ENCODE data around the gene CAMTA1.

The CAMTA1 gene

GRCh38 chr1:7579831-7580804, 794.9 kb downstream of the CAMTA1 start:
- DNase-seq (ENCODE audit: insufficient read length, low spot score): no peak
- no peak for FAIRE-seq
- TF ChIP-seq, protein P1, sequence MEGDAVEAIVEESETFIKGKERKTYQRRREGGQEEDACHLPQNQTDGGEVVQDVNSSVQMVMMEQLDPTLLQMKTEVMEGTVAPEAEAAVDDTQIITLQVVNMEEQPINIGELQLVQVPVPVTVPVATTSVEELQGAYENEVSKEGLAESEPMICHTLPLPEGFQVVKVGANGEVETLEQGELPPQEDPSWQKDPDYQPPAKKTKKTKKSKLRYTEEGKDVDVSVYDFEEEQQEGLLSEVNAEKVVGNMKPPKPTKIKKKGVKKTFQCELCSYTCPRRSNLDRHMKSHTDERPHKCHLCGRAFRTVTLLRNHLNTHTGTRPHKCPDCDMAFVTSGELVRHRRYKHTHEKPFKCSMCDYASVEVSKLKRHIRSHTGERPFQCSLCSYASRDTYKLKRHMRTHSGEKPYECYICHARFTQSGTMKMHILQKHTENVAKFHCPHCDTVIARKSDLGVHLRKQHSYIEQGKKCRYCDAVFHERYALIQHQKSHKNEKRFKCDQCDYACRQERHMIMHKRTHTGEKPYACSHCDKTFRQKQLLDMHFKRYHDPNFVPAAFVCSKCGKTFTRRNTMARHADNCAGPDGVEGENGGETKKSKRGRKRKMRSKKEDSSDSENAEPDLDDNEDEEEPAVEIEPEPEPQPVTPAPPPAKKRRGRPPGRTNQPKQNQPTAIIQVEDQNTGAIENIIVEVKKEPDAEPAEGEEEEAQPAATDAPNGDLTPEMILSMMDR (IDR thresholded peaks at IDR 0.05; ENCODE audit: insufficient read depth, missing control alignments): no peak

DNA sequence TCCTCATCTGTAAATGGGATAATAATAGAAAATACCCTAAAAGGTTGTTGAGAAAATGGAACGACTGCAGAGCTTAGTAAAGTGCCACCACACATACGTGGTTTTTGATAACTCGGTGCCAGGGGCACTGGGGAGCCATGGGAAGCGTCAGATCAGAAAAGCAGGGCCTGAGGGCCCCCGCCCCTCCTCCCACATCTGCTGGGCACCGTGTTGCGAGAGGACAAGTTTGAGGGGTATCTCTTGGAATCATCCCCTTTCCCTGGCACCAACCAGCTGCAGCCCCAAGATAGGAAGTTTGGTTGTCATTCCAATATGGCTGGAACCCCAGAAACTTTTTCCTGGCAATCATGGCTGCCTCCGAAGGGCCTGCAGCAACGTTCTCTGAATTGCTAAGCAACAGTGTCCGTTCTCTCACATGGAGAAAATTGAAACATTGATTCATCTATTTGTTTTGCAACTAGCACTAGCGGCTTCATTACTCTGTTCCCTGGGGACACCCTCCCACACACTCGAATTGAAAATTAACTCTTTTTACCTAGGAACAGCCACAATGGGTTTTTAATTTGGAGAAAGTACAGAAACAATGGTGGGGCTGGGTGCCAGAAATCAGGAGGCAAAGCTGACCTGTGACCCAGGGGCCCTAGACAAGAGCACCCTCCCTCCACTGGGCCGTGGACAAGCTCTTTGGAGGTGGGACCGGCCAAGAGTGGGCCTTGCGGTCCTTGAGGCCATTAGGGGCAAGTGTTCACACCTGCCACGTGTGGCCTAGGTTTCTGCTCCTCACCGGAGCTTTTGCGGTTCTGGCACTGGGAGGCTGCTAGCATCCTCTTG, 795.9 kb downstream of the CAMTA1 start:
- no peak for FAIRE-seq
- no peak for DNase-seq (ENCODE audit: insufficient read length, low spot score)
- TF ChIP-seq, protein P1 (IDR thresholded peaks at IDR 0.05; ENCODE audit: insufficient read depth, missing control alignments): no peak

DNA sequence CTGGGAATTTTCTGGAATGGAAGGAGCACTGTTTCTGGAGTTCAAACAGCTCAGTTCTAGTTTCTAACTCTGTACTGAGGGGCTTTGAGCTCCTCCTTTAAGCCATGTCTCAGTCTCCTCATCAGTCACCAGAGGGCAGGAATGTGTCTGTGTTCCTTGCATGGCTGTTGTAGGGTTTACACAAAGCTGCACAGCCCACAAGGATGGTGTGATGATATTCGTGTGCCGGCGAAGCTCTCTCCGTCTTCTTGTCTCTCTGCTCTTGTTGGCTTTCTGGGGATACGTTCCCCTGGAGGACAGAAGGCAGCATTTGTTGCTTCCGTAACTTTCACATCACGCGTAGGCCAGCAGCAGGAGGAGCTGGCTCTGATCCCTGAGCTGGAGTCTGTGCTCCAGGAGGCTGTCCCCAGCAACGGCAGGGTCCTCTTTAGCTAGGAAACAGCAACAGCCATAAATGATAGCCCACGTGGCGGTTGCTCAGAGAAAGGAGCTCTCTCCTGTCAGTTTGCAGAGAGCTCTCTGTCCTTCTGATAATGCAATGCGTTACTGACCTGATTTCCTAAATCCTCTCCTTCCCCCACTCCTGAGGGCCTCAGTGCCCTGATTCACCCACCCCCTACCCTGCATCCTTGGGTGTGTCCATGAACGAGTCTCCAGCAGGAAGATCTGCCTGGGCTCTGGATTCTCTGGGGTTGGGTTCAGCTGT, 796.7 kb downstream of the CAMTA1 start:
- DNase-seq (ENCODE audit: insufficient read length, low spot score) (no peak), FAIRE-seq (no peak)
- TF ChIP-seq, protein P1 (IDR thresholded peaks at IDR 0.05; ENCODE audit: insufficient read depth, missing control alignments): no peak

DNA sequence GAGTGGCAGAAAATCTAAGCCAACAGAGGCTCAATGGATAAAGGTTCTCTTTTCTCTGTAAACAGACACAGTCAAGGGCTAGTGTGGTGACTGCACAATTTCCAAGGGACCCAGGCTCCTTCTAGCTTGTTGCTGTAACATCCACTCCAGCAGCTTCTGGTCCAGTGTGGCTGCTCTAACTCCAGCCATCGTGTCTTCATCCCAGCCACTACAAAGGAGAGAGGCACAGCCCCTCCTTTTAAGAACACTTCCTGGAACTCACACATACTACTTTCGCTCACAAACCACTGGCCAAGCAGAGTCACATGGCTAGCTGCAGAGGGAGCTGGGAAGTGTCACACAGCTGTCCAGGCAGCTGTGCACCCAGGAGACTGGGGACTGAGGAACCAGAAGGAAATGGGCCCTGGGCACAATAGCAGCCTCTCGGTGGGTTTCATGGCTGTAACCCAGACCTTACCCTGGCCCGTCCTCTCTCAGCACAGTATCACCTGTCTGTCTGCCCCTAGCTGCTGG, 797.3 kb downstream of the CAMTA1 start:
- FAIRE-seq: no peak

DNA sequence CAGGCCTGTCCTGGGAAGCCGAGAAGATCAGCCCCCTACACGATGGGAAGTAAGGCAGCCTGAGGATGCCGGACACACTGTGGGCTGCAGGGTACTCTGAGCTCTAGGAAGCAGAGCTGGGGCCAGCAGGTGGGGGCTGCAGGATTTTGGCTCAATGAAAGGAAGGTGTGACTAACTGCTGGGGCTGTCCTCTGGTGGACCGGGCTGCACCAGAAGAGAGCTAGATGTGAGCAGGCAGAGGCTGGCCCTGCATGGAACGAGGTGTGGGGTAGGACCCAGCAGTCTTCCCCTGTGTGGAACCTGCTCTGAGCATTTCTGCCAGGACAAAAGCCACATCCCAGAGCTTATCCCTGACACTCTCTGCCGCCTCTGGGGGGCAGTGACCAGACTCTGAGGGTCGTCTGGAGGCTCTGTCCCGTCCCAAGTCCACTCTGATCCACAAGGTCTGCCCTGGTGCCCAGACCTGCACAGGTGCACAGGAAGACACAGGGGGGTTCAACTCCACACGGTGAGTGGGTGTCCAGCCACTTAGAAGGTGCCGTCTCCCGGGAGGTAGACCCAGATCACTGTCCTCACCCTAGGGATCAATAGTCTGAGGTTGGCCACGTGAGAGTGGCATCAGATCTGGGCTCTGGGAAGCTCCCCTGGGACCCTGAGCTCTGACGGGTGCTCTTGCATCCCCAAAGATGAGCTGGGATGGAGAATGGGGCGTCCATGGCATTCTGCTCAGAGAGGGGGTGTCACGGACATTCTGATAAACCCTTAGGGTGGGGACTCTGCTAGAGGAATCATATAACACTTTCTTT, 798.2 kb downstream of the CAMTA1 start:
- FAIRE-seq: no peak
- TF ChIP-seq, protein P1 (IDR thresholded peaks at IDR 0.05; ENCODE audit: insufficient read depth, missing control alignments): no peak
- no peak for DNase-seq (ENCODE audit: insufficient read length, low spot score)

More for the DNA sequence above, 797.3 kb downstream of the CAMTA1 start:
- no peak for DNase-seq (ENCODE audit: insufficient read length, low spot score)
- TF ChIP-seq, protein P1 (IDR thresholded peaks at IDR 0.05; ENCODE audit: insufficient read depth, missing control alignments): no peak

DNA sequence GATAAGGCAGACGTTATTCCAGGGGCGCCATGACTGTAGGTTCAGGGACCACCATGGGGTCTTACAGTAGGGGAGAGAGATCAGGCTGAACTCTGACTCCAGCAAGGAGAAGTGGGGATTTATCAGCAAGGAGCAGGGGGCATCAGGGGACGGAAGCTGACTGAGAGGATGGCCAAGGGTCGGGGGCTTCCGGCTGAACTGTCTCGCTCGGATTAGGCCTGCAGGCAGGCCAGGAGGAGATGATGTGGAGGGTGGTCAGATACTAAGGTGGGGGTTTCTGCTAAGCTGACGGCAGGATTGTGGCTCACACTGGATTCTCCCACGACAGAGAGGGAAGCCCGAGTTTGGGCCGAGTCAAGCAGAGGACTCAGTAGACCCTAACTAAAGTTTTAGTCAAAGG, 798.9 kb downstream of the CAMTA1 start:
- TF ChIP-seq, protein P1 (IDR thresholded peaks at IDR 0.05; ENCODE audit: insufficient read depth, missing control alignments): no peak
- FAIRE-seq: no peak

More for the DNA sequence above, 798.9 kb downstream of the CAMTA1 start:
- no peak for DNase-seq (ENCODE audit: insufficient read length, low spot score)
